ENCODE data around the gene S1PR2. TPM values are rescaled to one million over a fixed set of nuclear protein-coding genes. Genes with fewer than 3 reads are reported as not detected.

The S1PR2 gene
- total and polyA plus RNA-seq, 2 donors (not counting 3 experiments of a cell fraction or from before 2014, with no cell fraction given) = 0.70 to 1.0 TPM

GRCh38 chr19:10231612-10232228 is 589 bp upstream of the S1PR2 start:
- TF ChIP-seq CTCF (IDR thresholded peaks at IDR 0.05; ENCODE audit: extremely low read depth in 1 of 2, insufficient read depth in 1 of 2, low read depth in 1 of 2, low read length in 2 of 2) = no peak
- no peak for TF ChIP-seq GATA2 (IDR thresholded peaks at IDR 0.05; ENCODE audit: insufficient read depth, insufficient read length, low read depth, low read length)
- TF ChIP-seq JUN (IDR thresholded peaks at IDR 0.05; ENCODE audit: borderline replicate concordance, insufficient read depth, insufficient read length, low read depth) = no peak
- TF ChIP-seq MYC (IDR thresholded peaks at IDR 0.05; ENCODE audit: low read depth, low read length) = no peak
- no peak for TF ChIP-seq POLR2AphosphoS5 (IDR thresholded peaks at IDR 0.05; ENCODE audit: insufficient read depth, low read depth, low read length)
- TF ChIP-seq POLR2A (IDR thresholded peaks at IDR 0.05; ENCODE audit: low read depth, low read length) = no peak
- TF ChIP-seq FOS (IDR thresholded peaks at IDR 0.05; ENCODE audit: borderline replicate concordance, insufficient read depth, low read length) = no peak
- no peak for TF ChIP-seq MAX (IDR thresholded peaks at IDR 0.05; ENCODE audit: insufficient read depth, insufficient read length)
- no peak for TF ChIP-seq EZH2 (IDR thresholded peaks at IDR 0.05; ENCODE audit: borderline replicate concordance, low read depth, low read length, severe bottlenecking)
- H3K27me3 ChIP-seq (ENCODE audit: control insufficient read depth in 2 of 2, insufficient read depth in 2 of 2, low read length in 2 of 2) = no peaks in the 10 kb centered on the region
- no TSS peak for BruUV-seq (replicated peaks)
- H3K36me3 ChIP-seq (ENCODE audit: control insufficient read depth in 2 of 2, extremely low read depth in 1 of 2, insufficient read depth in 2 of 2, low read length in 2 of 2) = no peaks in the 10 kb centered on the region
- peaks cover 15% of the 10 kb centered on the region for H3K4me1 ChIP-seq (ENCODE audit: control insufficient read depth, extremely low read depth, insufficient read depth, low read length)
- no peak overlapping the region for H3K9ac ChIP-seq (replicated peaks; ENCODE audit: extremely low read depth, insufficient read depth, low read length)
- no peaks in the 10 kb centered on the region for H3K9me1 ChIP-seq (replicated peaks; ENCODE audit: control insufficient read depth, extremely low read depth, insufficient read depth, low read length)
- dilution Hi-C loops (cut with MboI; ENCODE audit: extremely low pct_ligation_motif_present, low sequenced_read_pairs) (no loop called here), intact Hi-C loops (cut with micrococcal nuclease) (loop anchor here (2.0 kb wide), 1 partner anchor 37 kb away; the partner anchor contains the start of gene DNMT1)
- no peak for DNase-seq (ENCODE audit: low read depth, low spot score)
- H4K20me1 ChIP-seq (replicated peaks; ENCODE audit: control insufficient read depth, extremely low read depth, insufficient read depth, low read length) = no peaks in the 10 kb centered on the region
- H3K27ac ChIP-seq (ENCODE audit: insufficient read depth, low read depth, low read length) = no peak overlapping the region
- ChIA-PET CTCF (interaction anchor here (0.6 to 2.2 kb wide), 4 partner anchors 9 to 124 kb away, joined by 3 to 10 read pairs (median 4); no protein-coding TSS in a partner anchor), POLR2A (no interaction called here)
- peak; percentile 48 for FAIRE-seq
- H3K9me3 ChIP-seq (replicated peaks; ENCODE audit: control insufficient read depth, insufficient read depth, low read length) = no peaks in the 10 kb centered on the region
- H3K4me3 ChIP-seq (replicated peaks in 1 of 3; ENCODE audit: insufficient read depth in 1 of 3, low read depth in 1 of 3, low read length in 3 of 3) = peak overlapping the region in 1 of 3 experiments; percentile 44
- H3K4me2 ChIP-seq (ENCODE audit: insufficient read depth, low read length) = no peak overlapping the region
- H3K79me2 ChIP-seq (ENCODE audit: control insufficient read depth, insufficient read depth, low read length) = no peaks in the 10 kb centered on the region
- no peak overlapping the region for H2AFZ ChIP-seq (ENCODE audit: low read depth, low read length)
